Tibial nerve (tissue), 4 donors: ENCODE measurements around the gene USP11.

ENCODE experiments used
- EP300 ChIP-seq, 2 donors: sonication (generic); formaldehyde crosslinking; IDR thresholded peaks; one replicate each; pipeline ENCODE4 v1.6.1; 2017; ENCODE audit warnings: antibody characterized with exemption in 2 of 2, mild to moderate bottlenecking in 1 of 2
- POLR2A ChIP-seq, 2 donors: fragments of 450-650 bp; IDR thresholded peaks; one replicate each; pipeline ENCODE4 v1.6.1; 2017; ENCODE audit warnings: antibody characterized with exemption in 2 of 2, mild to moderate bottlenecking in 2 of 2, moderate library complexity in 2 of 2
- TF ChIP-seq, protein P1 (sequence below), 5 experiments: fragments of 200-600 bp in 3 of 5; fragments of 450-650 bp in 2 of 5; sonication (generic) in 3 of 5; IDR thresholded peaks; one replicate each; pipeline ENCODE4 v1.5.1; 2016 to 2019; ENCODE audit warnings: antibody characterized with exemption in 5 of 5, mild to moderate bottlenecking in 3 of 5, moderate library complexity in 2 of 5

DNA sequence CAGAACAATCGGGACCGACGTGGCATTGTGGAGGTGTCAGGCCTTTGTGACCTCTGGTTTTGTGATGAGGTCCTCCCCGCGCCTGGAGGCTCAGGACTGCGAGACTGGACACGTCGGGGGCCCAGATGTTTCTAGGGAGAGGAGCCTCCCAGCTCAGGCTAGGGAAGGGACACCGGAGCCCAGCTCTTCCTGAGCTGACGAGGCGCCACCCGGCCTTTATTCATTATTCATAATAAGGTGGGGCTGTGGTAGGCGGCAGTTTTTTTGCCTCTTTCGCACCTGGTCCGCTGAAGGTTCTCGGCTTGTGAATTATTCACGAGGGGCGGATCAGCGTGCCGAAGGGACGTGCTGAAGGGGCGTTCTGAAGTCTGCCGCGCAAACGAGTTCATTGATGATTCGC is 41.5 kb upstream of the USP11 start:
- no peak for TF ChIP-seq POLR2A (IDR thresholded peaks at IDR 0.05)
- TF ChIP-seq EP300 (IDR thresholded peaks at IDR 0.05): no peak
- TF ChIP-seq, protein P1, sequence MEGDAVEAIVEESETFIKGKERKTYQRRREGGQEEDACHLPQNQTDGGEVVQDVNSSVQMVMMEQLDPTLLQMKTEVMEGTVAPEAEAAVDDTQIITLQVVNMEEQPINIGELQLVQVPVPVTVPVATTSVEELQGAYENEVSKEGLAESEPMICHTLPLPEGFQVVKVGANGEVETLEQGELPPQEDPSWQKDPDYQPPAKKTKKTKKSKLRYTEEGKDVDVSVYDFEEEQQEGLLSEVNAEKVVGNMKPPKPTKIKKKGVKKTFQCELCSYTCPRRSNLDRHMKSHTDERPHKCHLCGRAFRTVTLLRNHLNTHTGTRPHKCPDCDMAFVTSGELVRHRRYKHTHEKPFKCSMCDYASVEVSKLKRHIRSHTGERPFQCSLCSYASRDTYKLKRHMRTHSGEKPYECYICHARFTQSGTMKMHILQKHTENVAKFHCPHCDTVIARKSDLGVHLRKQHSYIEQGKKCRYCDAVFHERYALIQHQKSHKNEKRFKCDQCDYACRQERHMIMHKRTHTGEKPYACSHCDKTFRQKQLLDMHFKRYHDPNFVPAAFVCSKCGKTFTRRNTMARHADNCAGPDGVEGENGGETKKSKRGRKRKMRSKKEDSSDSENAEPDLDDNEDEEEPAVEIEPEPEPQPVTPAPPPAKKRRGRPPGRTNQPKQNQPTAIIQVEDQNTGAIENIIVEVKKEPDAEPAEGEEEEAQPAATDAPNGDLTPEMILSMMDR (IDR thresholded peaks at IDR 0.05): no peak
